CD4-positive, alpha-beta T cell treated with Interleukin-17A for 1 hour (primary cell): ENCODE data around the gene MYH10.

Source experiments
- DNase-seq: peaks from one replicate; pipeline ENCODE4 v3.0.0-alpha.2; 2020

The MYH10 gene

DNA sequence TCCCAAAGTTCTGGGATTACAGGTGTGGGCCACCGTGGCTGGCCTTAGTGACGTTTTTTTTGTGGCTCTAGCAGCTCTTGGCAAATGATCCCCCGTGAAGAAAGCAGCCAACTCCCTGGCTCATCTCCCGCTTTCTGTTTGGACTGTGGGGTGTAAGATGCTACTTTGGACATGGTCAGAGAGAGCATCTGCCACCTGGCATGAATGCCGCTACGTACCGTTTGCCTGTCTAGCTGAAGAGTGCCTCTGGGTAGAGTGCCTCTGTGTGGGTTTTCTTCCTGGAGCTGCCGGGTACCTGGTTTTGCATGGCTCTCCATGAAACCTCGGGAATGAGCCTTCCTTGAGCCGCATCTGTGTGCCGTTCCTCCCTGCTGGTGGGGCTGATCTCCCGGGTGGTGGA is 160.6 kb downstream of the MYH10 start:
- DNase-seq = no peak

- no peak for DNase-seq
Measured at GRCh38 chr17:8468980-8469379, 161.5 kb downstream of the MYH10 start.

- DNase-seq = no peak
Measured at GRCh38 chr17:8468127-8468526, 162.4 kb downstream of the MYH10 start.

- DNase-seq = no peak
Measured at GRCh38 chr17:8467527-8467926, 163.0 kb downstream of the MYH10 start.

GRCh38 chr17:8466873-8467272 is 163.7 kb downstream of the MYH10 start:
- DNase-seq = no peak

- no peak for DNase-seq
Measured at GRCh38 chr17:8466456-8466855, 164.1 kb downstream of the MYH10 start.

GRCh38 chr17:8465759-8466158 is 164.8 kb downstream of the MYH10 start:
- DNase-seq = no peak

- no peak for DNase-seq
Measured at GRCh38 chr17:8465356-8465755, 165.2 kb downstream of the MYH10 start.

DNA sequence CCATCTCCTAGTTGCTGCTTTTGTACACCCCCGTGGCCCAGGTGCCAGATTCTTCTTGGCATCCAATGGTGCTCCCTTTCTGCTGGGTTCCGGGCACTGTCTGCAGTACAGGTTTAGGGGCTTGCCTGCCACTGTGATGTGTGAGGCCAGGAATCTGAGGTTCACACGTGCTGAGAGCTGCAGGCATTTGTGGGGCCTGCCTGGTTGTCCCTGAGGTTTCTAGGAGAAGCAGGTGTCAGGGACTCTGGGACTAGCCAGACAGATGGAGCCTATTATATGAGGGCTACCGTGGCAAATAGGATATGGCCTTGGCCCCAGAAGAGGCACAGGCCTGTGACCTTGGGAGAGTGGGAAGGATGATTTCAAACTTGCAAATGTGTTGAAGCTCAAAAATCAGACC is 165.6 kb downstream of the MYH10 start:
- DNase-seq = no peak

GRCh38 chr17:8463099-8463498 is 167.4 kb downstream of the MYH10 start:
- DNase-seq = no peak

- no peak for DNase-seq
Measured at GRCh38 chr17:8462564-8462963, 168.0 kb downstream of the MYH10 start.

DNA sequence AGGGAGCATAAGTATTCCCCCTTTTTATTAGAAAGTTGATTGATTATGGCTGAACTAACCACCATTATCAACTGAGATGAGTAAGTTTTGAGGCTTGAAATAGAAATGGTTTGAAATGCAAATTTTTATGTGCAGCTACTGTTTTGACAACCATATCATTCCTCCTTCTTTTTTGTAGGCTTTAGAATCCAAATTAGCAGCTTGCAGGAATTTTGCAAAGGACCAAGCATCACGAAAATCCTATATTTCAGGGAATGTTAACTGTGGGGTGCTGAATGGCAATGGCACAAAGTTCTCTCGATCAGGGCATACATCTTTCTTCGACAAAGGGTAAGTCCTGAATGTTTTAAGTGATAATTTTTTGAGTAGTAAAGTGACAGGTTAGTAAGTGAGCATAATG is 170.7 kb downstream of the MYH10 start:
- DNase-seq = no peak

- DNase-seq = no peak
Measured at GRCh38 chr17:8459107-8459506, 171.4 kb downstream of the MYH10 start.

- DNase-seq = no peak
Measured at GRCh38 chr17:8458128-8458527, 172.4 kb downstream of the MYH10 start.

DNA sequence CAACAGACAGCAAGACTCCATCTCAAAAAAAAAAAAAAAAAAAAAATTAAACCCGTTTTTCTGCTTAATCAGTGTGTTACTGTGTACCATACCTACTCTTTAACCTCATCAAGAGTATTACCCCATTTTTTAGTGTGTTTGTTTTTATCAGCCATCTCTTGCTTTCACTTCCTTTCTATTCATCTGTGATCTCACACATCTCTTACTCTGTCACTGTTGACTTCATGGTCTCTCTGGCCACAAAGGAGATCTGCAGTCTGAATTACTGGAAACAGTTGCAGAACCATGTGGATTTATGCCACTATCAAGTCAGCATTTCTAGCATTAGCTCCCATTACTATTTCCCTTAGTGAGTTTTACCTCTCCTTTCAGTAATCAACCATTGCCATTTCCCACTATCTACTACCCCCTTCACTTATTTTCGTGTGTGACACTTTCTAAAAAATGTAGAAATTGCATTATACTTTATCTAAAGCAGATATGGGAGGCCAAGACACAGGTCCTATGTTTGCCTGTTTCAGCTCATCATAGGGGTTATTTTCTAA is 174.8 kb downstream of the MYH10 start:
- no peak for DNase-seq

DNA sequence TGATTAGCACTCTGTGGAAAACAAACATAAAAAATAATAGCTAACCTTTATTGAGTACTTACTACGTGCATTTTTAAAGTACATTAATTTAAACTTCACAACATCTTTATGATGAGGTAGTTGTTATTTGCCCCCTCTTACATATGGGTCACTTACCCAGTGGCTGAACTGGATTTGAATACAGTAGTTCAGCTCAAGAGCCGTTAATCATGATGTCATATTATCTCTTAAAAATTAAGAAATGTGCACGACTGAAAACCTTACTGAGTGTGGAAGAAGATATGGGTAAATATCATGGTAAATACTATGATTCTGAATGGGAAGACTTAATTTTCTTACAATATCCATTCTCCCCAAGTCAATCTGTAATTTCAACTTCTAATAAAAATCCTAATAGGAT is 177.2 kb downstream of the MYH10 start:
- DNase-seq = no peak

- no peak for DNase-seq
Measured at GRCh38 chr17:8451933-8452614, 178.5 kb downstream of the MYH10 start.

GRCh38 chr17:8448310-8448709 is 182.2 kb downstream of the MYH10 start:
- no peak for DNase-seq

DNA sequence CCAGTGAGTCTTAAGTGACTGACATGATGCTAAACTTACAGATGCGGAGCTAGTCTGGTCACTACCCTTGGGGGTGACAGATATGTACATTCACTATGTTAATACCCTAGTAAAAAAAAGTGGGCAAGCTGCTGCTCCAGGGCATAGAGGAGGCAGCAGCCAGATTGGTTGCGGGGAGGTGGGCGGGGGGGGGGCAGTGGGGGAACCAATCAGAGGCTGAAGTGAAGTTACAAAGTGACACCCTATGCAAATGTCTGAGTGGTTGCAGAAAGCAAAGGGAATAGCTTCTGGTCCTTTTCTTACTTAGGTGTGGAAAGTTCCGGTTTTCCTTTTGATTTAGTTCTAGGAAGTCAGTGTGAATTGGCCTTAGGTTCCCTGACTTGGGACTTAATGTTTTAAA is 182.7 kb downstream of the MYH10 start:
- no peak for DNase-seq

DNA sequence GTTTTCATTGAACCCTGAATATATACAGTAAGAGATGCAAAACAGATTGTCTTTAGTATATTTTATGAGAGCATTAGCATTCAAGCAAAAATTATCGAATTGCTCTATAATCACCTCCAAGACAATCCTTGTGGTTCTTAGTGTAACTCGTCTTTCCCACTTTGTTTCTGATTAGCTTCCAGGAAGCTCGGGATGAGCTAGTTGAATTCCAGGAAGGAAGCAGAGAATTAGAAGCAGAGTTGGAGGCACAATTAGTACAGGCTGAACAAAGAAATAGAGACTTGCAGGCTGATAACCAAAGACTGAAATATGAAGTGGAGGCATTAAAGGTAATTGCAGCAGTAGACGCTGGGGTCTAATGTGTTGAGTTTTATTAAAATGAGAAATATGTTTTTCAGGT is 185.0 kb downstream of the MYH10 start:
- DNase-seq = no peak

GRCh38 chr17:8444494-8444893 is 186.0 kb downstream of the MYH10 start:
- DNase-seq = no peak

DNA sequence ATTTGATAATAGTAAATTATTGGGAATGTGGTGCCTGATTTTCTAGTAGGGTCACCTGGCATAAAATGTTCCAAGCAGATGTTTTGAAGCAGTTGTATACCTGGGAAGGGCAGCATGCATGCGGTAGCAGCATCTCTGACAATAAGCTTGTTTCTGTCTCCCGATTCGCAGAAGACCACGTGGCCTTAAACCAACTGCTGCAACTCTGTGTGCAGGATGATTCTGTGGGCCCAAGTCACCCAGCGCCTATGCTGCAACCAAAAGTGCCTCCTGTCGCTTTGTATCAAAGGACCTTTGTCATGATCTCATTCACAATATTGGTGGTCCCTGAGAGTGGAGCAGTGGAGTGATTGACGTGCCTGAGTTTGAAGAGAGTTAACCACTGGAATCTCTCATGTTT is 186.8 kb downstream of the MYH10 start:
- no peak for DNase-seq

GRCh38 chr17:8442310-8442709 is 188.2 kb downstream of the MYH10 start:
- DNase-seq = no peak

GRCh38 chr17:8441690-8442089 is 188.8 kb downstream of the MYH10 start:
- no peak for DNase-seq

- DNase-seq = no peak
Measured at GRCh38 chr17:8439681-8440080, 190.8 kb downstream of the MYH10 start.
